ENCODE measurements around the gene SRC. TPM values are rescaled to one million over a fixed set of nuclear protein-coding genes. Genes with fewer than 3 reads are reported as not detected.

The SRC gene
- polyA plus RNA-seq, 1 of the 3 experiments (the other 2 are of a cell fraction): 23.8 TPM

DNA sequence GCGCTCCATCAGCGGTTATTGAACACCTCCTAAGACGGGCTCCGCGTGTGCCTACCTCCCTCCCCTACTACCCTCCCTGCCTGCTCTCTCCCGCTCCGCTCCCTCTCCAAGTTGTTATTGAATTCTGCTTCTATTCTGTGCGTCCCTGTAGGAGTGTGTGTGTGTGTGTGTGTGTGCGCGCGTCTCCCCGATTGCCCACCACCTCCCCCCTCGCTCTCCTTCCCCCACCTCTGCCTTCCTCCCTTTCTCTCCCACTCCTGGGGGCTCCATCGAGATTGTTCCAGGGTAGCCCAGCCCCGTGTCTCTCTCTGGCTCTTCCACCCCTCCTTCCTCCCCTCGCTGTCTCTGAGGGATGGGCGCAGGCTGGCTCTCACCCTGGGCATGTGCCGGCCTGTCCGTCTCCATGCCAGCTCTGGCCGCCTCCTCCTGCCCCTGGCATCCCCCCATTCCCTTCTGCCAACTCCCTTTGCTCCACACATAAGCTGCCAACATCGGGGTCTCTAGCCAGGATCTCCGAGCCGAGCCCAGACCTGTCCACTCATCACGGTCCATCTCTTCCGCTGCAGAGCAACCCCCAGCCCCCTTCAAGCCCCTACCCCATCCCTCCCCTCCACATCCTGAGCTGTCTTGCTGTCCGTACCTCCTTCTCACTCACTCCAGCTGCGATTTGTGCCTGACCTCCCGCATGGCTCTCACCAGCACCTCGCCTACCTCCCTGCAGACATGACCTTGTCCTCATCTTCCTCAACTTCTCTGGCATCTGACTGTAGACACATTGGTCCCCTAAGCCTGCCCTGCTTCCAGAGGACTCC lies 68.5 kb downstream of the SRC start:
- H3K4me1 ChIP-seq (ENCODE audit: control insufficient read depth in 1 of 2, insufficient read depth in 2 of 2, low read depth in 1 of 2, low read length in 1 of 2): peaks cover 0 to 22% of the 10 kb centered on the region in 2 experiments; a peak in 1 of 4 replicates
- POLR2A ChIA-PET: no interaction called here
- no peaks in the 10 kb centered on the region for H3K79me2 ChIP-seq (ENCODE audit: insufficient read depth)
- 81% methylated on average over 28 of the region's 29 CpGs for WGBS (ENCODE audit: low lambda C conversion rate)
- no peaks in the 10 kb centered on the region for H3F3A ChIP-seq (replicated peaks; ENCODE audit: insufficient read depth)
- no peak for DNase-seq
- CTCF ChIA-PET: no interaction called here
- H4K20me1 ChIP-seq (ENCODE audit: insufficient read depth): no peaks in the 10 kb centered on the region
- H3K4me3 ChIP-seq (ENCODE audit: low read depth in 2 of 2, low read length in 1 of 2): no peak overlapping the region
- no peak overlapping the region for H3K27ac ChIP-seq (ENCODE audit: low read depth in 2 of 2, low read length in 1 of 2)
- H3K9me2 ChIP-seq: no peaks in the 10 kb centered on the region
- H3K27me3 ChIP-seq (ENCODE audit: insufficient read depth): 0 out of 2 replicates have a peak, but pooled peaks cover 8% of the 10 kb centered on the region
- H3K9ac ChIP-seq: no peak overlapping the region
- no peak overlapping the region for H3K4me2 ChIP-seq
- H2AFZ ChIP-seq (ENCODE audit: low read depth): no peak overlapping the region
- TF ChIP-seq, protein P1, sequence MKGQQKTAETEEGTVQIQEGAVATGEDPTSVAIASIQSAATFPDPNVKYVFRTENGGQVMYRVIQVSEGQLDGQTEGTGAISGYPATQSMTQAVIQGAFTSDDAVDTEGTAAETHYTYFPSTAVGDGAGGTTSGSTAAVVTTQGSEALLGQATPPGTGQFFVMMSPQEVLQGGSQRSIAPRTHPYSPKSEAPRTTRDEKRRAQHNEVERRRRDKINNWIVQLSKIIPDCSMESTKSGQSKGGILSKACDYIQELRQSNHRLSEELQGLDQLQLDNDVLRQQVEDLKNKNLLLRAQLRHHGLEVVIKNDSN (IDR thresholded peaks at IDR 0.05; ENCODE audit: borderline replicate concordance, low read depth): no peak
- no peak for TF ChIP-seq JUND (IDR thresholded peaks at IDR 0.05)
- no peaks in the 10 kb centered on the region for H3K36me3 ChIP-seq (replicated peaks in 1 of 2; ENCODE audit: control insufficient read depth in 1 of 2, insufficient read depth in 2 of 2, low read length in 1 of 2)
- no peaks in the 10 kb centered on the region for H3K9me3 ChIP-seq

DNA sequence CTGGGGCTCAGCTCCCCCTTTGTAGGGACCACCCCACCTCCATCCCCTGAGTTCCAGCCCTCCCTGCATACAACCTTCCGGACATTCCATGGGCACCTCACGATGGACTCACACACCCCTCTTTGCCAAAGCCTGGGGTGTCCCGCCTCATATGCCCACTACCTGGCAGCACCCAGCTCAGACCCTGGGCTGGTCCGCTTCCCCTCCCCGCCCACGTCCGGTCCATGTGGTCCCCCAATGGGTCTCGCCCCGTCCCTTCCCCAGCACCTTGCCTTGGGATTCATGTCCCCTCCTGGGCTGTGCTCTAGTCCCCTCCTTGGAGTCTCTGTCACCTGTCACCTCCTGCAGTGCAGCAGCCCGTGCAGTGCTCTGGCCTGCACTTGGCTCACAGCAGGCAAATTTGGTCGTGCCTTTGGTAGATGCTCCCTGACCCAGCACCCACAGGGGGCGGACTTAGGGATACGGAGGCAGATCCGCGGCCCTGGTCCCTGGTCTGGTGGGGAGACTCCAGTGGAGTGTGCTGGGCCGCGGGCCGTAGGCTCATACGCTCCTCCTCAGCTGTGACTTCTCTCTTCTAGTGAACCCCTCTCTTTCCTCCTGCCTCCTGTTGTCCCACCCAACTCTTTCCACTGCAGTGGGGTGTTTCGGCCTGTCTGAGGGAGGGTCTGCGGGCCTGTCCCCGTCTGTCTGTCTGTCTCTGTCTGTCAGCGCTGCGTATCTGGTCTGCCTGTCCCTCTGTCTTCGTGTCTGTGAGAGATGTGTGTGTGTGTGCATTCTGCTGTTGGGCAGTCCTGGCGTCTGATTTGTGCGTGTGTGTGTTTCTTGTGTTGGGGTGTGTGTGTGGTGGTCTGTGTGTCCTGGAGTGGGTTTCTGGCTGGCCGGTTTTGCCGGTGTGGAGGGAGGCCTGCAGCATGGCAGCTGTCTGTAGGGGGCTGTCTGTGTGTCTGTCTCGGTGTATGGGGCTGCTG lies 69.5 kb downstream of the SRC start:
- Histone ChIP-seq H4K20me1 (ENCODE audit: insufficient read depth) (no peaks in the 10 kb centered on the region), H3K9me3 (no peaks in the 10 kb centered on the region), H3K4me3 (ENCODE audit: low read depth in 2 of 2, low read length in 1 of 2) (no peak overlapping the region), H2AFZ (ENCODE audit: low read depth) (no peak overlapping the region), H3F3A (replicated peaks; ENCODE audit: insufficient read depth) (no peaks in the 10 kb centered on the region), H3K27me3 (ENCODE audit: insufficient read depth) (0 out of 2 replicates have a peak, but pooled peaks cover 8% of the 10 kb centered on the region), H3K4me2 (no peak overlapping the region), H3K4me1 (ENCODE audit: control insufficient read depth in 1 of 2, insufficient read depth in 2 of 2, low read depth in 1 of 2, low read length in 1 of 2) (peaks cover 0 to 22% of the 10 kb centered on the region in 2 experiments; a peak in 1 of 4 replicates), H3K79me2 (ENCODE audit: insufficient read depth) (no peaks in the 10 kb centered on the region), H3K27ac (ENCODE audit: low read depth in 2 of 2, low read length in 1 of 2) (no peak overlapping the region), H3K9ac (no peak overlapping the region), H3K36me3 (replicated peaks in 1 of 2; ENCODE audit: control insufficient read depth in 1 of 2, insufficient read depth in 2 of 2, low read length in 1 of 2) (no peaks in the 10 kb centered on the region), H3K9me2 (no peaks in the 10 kb centered on the region)
- ChIA-PET CTCF (interaction anchor here (1.8 kb wide), 1 partner anchor 20 kb away, joined by 4 read pairs; no protein-coding TSS in a partner anchor), POLR2A (interaction anchor here (0.9 kb wide), 1 partner anchor 126 kb away, joined by 3 read pairs; the partner anchor contains the start of gene MANBAL)
- DNase-seq: no peak
- TF ChIP-seq RFX5 (IDR thresholded peaks at IDR 0.05; ENCODE audit: low read length): no peak
- WGBS (ENCODE audit: low lambda C conversion rate): 79% methylated on average over 28 of the region's 30 CpGs

DNA sequence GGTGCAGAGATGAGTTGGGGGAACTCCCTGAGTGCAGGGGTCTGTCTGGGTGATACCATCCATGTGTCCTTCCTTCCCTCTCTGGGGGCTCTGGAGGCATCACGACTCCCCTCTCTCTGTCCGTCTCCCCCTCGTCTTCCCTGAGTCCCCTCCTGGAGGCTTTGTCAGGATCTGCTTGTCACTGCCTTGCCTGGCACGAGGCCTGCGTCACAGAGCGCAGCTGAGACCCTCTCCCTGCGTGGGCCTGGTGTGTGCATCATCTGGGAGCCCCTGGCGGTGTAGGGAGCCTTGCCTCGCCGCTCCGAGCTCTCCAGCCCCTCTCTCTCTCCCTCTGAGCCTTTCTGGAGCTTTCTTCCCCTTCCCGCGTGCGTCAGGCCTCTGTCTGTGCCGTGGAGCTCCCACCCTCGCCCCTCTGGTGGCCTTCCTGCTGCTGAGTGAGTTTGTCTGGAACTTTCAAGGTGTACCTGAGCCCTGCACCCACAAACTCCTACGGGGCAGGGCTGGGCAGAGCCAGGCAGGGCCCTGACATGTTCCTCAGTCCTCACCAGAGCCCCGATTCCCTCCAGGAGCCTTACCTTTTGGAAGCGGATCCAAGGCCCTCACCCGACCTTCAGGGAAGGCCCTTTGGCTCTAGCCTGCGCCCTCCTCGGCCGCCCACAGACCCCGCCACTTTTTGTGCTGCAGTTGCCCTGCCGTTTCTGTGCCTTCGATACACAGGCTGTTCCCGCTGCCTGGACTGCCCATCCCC lies 70.3 kb downstream of the SRC start:
- Histone ChIP-seq H3K9ac (no peak overlapping the region), H3K9me3 (no peaks in the 10 kb centered on the region), H4K20me1 (ENCODE audit: insufficient read depth) (no peaks in the 10 kb centered on the region), H3K36me3 (replicated peaks in 1 of 2; ENCODE audit: control insufficient read depth in 1 of 2, insufficient read depth in 2 of 2, low read length in 1 of 2) (no peaks in the 10 kb centered on the region), H2AFZ (ENCODE audit: low read depth) (no peak overlapping the region), H3K4me3 (ENCODE audit: low read depth in 2 of 2, low read length in 1 of 2) (no peak overlapping the region), H3K27me3 (ENCODE audit: insufficient read depth) (0 out of 2 replicates have a peak, but pooled peaks cover 8% of the 10 kb centered on the region), H3K27ac (ENCODE audit: low read depth in 2 of 2, low read length in 1 of 2) (no peak overlapping the region), H3K79me2 (ENCODE audit: insufficient read depth) (no peaks in the 10 kb centered on the region), H3K9me2 (no peaks in the 10 kb centered on the region), H3K4me2 (no peak overlapping the region), H3F3A (replicated peaks; ENCODE audit: insufficient read depth) (no peaks in the 10 kb centered on the region), H3K4me1 (ENCODE audit: control insufficient read depth in 1 of 2, insufficient read depth in 2 of 2, low read depth in 1 of 2, low read length in 1 of 2) (peaks cover 0 to 17% of the 10 kb centered on the region in 2 experiments; a peak in 1 of 4 replicates)
- TF ChIP-seq, protein P1 (IDR thresholded peaks at IDR 0.05; ENCODE audit: borderline replicate concordance, low read depth): no peak
- POLR2A ChIA-PET: interaction anchor here (0.9 kb wide), 1 partner anchor 127 kb away, joined by 3 read pairs; the partner anchor contains the start of gene MANBAL
- no peak for DNase-seq
- 82% methylated on average over 22 of the region's 27 CpGs for WGBS (ENCODE audit: low lambda C conversion rate)
- CTCF ChIA-PET: interaction anchor here (1.8 kb wide), 1 partner anchor 20 kb away, joined by 4 read pairs; no protein-coding TSS in a partner anchor

All from SK-N-SH (cell line).